Astrocyte of the cerebellum (primary cell): Measurements from ENCODE around the gene B9D1.

Source experiments
- DNase-seq: peaks from one replicate; pipeline ENCODE4 v3.0.0-alpha.2; 2011; ENCODE audit warnings: low read depth
- H3K4me3 ChIP-seq: 2 replicates; pipeline ENCODE4 v1.5.1; 2011; ENCODE audit warnings: mild to moderate bottlenecking, low read depth, low read length, moderate library complexity
- in situ Hi-C: cut with HindIII; loops from 2 replicates; pipeline ENCODE4 v1.10.0; 2017; ENCODE audit warnings: low sequenced_read_pairs
- TF ChIP-seq, protein P1 (sequence below): IDR thresholded peaks from 2 replicates; pipeline ENCODE4 v1.5.1; 2012; ENCODE audit warnings: low read length, low read depth, moderate library complexity, mild to moderate bottlenecking; ENCODE audit errors: missing control alignments

The B9D1 gene

DNA sequence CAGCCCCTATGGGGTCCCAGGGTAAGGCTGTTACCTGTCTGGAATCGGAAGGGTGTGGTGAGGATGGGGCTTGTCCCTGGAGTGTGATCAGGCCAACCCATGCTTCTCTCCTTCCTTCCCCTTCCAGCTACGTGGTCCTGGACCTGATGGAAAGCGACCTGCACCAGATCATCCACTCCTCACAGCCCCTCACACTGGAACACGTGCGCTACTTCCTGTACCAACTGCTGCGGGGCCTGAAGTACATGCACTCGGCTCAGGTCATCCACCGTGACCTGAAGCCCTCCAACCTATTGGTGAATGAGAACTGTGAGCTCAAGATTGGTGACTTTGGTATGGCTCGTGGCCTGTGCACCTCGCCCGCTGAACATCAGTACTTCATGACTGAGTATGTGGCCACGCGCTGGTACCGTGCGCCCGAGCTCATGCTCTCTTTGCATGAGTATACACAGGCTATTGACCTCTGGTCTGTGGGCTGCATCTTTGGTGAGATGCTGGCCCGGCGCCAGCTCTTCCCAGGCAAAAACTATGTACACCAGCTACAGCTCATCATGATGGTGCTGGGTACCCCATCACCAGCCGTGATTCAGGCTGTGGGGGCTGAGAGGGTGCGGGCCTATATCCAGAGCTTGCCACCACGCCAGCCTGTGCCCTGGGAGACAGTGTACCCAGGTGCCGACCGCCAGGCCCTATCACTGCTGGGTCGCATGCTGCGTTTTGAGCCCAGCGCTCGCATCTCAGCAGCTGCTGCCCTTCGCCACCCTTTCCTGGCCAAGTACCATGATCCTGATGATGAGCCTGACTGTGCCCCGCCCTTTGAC is 18.2 kb upstream of the B9D1 start:
- TF ChIP-seq, protein P1, sequence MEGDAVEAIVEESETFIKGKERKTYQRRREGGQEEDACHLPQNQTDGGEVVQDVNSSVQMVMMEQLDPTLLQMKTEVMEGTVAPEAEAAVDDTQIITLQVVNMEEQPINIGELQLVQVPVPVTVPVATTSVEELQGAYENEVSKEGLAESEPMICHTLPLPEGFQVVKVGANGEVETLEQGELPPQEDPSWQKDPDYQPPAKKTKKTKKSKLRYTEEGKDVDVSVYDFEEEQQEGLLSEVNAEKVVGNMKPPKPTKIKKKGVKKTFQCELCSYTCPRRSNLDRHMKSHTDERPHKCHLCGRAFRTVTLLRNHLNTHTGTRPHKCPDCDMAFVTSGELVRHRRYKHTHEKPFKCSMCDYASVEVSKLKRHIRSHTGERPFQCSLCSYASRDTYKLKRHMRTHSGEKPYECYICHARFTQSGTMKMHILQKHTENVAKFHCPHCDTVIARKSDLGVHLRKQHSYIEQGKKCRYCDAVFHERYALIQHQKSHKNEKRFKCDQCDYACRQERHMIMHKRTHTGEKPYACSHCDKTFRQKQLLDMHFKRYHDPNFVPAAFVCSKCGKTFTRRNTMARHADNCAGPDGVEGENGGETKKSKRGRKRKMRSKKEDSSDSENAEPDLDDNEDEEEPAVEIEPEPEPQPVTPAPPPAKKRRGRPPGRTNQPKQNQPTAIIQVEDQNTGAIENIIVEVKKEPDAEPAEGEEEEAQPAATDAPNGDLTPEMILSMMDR = no peak
- H3K4me3 ChIP-seq = no peak overlapping the region
- no peak for DNase-seq
- in situ Hi-C loops = no loop called here

DNA sequence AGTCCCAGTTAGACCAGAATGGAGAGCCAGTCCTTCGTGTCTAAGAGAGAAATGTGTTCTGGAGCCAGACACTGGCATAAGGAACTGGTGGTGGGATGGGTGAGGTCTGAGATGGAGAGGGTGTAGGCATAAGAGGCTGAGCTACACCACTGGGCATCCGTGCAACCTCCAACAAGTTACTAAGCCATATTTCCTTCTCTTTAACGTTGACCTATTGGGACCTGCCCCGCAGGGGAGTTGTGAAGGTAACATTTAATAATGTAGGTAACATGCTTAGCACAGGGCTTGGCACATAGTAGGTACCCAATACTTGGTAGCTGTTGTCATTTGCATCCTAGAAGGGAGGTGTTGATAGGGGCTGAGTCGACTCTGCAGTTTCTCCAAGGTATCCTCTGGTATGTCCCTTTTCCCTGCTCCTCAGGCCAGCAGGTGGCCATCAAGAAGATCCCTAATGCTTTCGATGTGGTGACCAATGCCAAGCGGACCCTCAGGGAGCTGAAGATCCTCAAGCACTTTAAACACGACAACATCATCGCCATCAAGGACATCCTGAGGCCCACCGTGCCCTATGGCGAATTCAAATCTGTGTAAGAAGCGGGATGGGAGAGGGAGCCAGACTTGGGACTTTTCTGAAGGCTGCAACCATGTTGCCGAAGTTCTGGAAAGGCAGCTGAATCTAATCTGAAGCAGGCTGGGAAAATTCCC is 17.0 kb upstream of the B9D1 start:
- in situ Hi-C loops = no loop called here
- DNase-seq = no peak
- H3K4me3 ChIP-seq = peak overlapping the region; percentile 74
- TF ChIP-seq, protein P1 = no peak

DNA sequence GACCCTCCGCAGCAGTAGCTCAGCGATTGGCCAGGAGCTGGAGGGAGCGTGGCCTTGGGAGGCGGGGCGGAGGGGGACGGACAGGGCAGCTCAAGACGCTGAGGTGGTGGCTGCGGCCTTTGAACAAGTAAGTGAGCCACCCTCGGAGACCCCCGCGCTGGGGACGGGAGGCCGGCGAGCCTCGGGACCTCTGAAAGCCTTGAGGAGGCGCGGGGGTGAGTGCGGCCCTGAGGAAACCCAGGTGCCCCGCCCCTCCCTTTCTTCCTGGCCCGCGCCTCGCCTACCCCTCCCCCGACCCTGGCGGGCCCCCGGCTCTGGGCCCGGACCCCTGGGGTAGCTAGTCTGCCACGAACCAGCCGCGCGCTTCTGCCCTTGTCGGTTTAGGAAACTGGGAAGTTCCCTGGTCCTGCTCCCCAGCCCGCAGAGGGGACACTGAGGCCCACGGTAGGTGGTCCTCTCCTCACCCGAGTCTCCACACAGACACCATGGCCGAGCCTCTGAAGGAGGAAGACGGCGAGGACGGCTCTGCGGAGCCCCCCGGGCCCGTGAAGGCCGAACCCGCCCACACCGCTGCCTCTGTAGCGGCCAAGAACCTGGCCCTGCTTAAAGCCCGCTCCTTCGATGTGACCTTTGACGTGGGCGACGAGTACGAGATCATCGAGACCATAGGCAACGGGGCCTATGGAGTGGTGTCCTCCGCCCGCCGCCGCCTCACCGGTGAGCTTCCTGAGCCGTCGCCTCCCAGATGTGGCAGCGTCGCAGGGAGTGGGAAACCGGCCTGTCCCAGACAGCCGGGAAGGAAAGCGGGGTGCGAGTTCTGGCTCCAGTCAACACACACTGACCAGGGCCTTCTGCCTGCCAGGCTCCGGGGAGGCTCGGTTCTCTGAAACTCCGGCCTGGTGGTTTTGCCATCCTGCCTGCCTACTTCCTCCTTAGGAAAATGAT is 16.2 kb upstream of the B9D1 start, which contains the start of gene MAPK7:
Gene MAPK7 (plus strand): TSS at position 83 of the 945 bp plus-strand sequence. CDS start 403 bp downstream, at position 486.
- H3K4me3 ChIP-seq = peak within 1 kb of the TSS; percentile 74
- TF ChIP-seq, protein P1 = no peak
- DNase-seq = no peak
- in situ Hi-C loops = no loop called here

DNA sequence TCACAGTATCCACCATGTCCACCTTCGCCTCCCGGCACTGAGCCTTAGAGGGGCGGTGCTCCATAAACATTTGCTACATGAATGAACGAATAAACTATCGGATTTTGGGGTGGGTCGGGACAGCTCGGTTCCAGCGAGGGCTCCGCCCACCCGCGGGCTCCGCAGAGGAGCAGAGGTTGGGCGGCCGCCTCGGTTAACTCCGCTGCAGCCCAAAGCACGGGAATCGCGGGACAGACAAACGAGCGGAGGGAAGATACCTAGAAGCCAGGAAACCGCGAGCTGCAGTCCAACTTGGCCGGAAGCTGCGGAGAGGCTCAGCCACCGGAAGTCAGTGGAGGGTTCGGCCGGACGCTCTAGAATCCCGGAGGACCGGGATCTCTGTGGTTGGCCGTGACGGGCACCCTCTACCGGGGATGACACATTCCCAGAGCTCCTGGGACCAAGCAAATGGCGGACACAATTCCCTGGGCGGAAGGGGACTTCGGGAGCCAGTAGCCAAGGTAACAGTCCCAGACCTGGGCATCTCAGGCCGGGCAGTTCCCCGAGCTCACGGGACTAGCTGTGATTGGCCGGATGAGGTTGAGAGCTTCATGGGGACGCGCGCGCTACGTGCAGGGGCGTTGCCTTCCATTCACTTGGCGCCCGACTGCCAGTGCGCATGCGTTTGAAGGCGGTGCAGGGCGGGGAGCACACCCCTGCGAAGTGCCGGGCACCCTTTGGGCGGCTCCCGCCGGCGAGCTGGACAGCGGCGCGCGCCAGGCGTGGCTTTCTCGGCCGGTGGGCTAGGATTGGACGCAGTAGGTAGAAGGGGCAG is 15.3 kb upstream of the B9D1 start:
- in situ Hi-C loops = no loop called here
- peak; percentile 97 for DNase-seq

DNA sequence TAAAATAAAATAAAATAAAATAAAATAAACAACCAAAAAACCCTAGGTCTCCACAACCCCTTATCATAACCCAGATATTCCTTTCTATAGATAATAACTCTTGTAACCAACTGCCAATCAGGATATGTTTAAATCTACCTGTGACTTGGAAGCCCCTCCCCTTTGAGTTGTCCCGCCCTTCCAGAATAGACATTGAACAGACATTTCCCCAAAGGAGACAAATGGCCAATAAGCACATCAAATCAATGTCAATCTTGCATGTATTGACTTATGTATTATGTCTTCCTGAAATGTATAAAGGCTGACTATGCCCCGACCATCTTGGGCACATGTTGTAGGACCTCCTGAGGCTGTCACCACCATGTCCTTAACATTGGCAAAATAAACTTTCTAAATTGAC is 14.3 kb upstream of the B9D1 start:
- peak overlapping the region; percentile 74 for H3K4me3 ChIP-seq
- DNase-seq = no peak
- in situ Hi-C loops = no loop called here
- TF ChIP-seq, protein P1 = no peak

More for the DNA sequence above, 15.3 kb upstream of the B9D1 start:
- peak overlapping the region; percentile 74 for H3K4me3 ChIP-seq
- TF ChIP-seq, protein P1 = no peak
